Keratinocyte (primary cell): ENCODE results near the gene SKP2. TPM values are rescaled to one million over a fixed set of nuclear protein-coding genes. Genes with fewer than 3 reads are reported as not detected.

Experiments used
- DNase-seq: peaks from one replicate; pipeline ENCODE4 v3.0.0-alpha.2; 2011; ENCODE audit warnings: low read depth, missing footprints, low spot score
- FAIRE-seq: peaks from 2 replicates; lab custom pipeline; 2011; peaks lifted over from hg19 to GRCh38; lab: Jason Lieb, UNC
- H2AFZ ChIP-seq: 2 replicates; pipeline ENCODE4 v1.6.0; 2012; ENCODE audit warnings: low read length, control low read depth, inconsistent platforms; ENCODE audit not compliant: control insufficient read depth
- H3K27ac ChIP-seq: 2 replicates; pipeline ENCODE4 v1.5.1; 2011; ENCODE audit warnings: low read length; ENCODE audit not compliant: control insufficient read depth, insufficient read depth
- H3K27me3 ChIP-seq: 3 replicates; pipeline ENCODE4 v1.6.0; 2011; ENCODE audit warnings: low read length; ENCODE audit not compliant: control insufficient read depth, insufficient read depth; ENCODE audit errors: extremely low read depth
- H3K36me3 ChIP-seq, 2 experiments: 2 replicates in 1 of 2; 3 replicates in 1 of 2; pipeline ENCODE4 v1.5.1; 2011; ENCODE audit warnings: low read length in 2 of 2, mild to moderate bottlenecking in 1 of 2; ENCODE audit not compliant: control insufficient read depth in 2 of 2, insufficient read depth in 2 of 2; ENCODE audit errors: extremely low read depth in 1 of 2
- H3K4me1 ChIP-seq: 3 replicates; pipeline ENCODE4 v1.5.1; 2011; ENCODE audit warnings: low read length; ENCODE audit not compliant: control insufficient read depth, insufficient read depth; ENCODE audit errors: extremely low read depth
- H3K4me2 ChIP-seq: 3 replicates; pipeline ENCODE4 v1.6.0; 2011; ENCODE audit warnings: low read depth, low read length; ENCODE audit not compliant: control insufficient read depth, insufficient read depth; ENCODE audit errors: extremely low read depth
- H3K4me3 ChIP-seq, 3 experiments: fragments of 200-600 bp in 1 of 3; sonication (generic) in 1 of 3; 2 replicates in 2 of 3; 3 replicates in 1 of 3; pipeline ENCODE4 v1.5.1; 2011 to 2016; ENCODE audit warnings: low read length in 3 of 3, mild to moderate bottlenecking in 3 of 3, control low read depth in 2 of 3, inconsistent platforms in 1 of 3, low read depth in 1 of 3, mixed read lengths in 1 of 3, mixed run types in 1 of 3, moderate library complexity in 1 of 3; ENCODE audit not compliant: control insufficient read depth in 2 of 3, insufficient read depth in 2 of 3; ENCODE audit errors: extremely low read depth in 1 of 3
- H3K79me2 ChIP-seq: 2 replicates; pipeline ENCODE4 v1.6.0; 2012; ENCODE audit warnings: low read length; ENCODE audit not compliant: control insufficient read depth, insufficient read depth
- H3K9ac ChIP-seq: 3 replicates; pipeline ENCODE4 v1.6.0; 2011; ENCODE audit warnings: low read length; ENCODE audit not compliant: control insufficient read depth, insufficient read depth; ENCODE audit errors: extremely low read depth
- H3K9me1 ChIP-seq: 3 replicates; pipeline ENCODE4 v1.6.0; 2011; ENCODE audit warnings: low read length; ENCODE audit not compliant: control insufficient read depth, insufficient read depth; ENCODE audit errors: extremely low read depth
- H3K9me3 ChIP-seq: 2 replicates; pipeline ENCODE4 v1.5.1; 2012; ENCODE audit warnings: low read depth, low read length; ENCODE audit not compliant: control insufficient read depth
- H4K20me1 ChIP-seq: 3 replicates; pipeline ENCODE4 v1.6.0; 2011; ENCODE audit warnings: low read length; ENCODE audit not compliant: control insufficient read depth, insufficient read depth; ENCODE audit errors: extremely low read depth
- CTCF ChIP-seq, 3 experiments: IDR thresholded peaks in 1 of 3; conservative IDR thresholded peaks in 1 of 3; optimal IDR thresholded peaks in 1 of 3; 2 replicates in 2 of 3; 3 replicates in 1 of 3; pipeline versions ENCODE3 to v1.5.1; 2011; ENCODE audit warnings: low read length in 3 of 3, mild to moderate bottlenecking in 3 of 3, moderate library complexity in 2 of 3, control low read depth in 1 of 3, inconsistent platforms in 1 of 3; ENCODE audit not compliant: insufficient read depth in 2 of 3; ENCODE audit errors: extremely low read depth in 1 of 3
- EZH2 ChIP-seq: IDR thresholded peaks from one replicate; pipeline ENCODE4 v1.6.1; 2012; ENCODE audit warnings: inconsistent platforms, mild to moderate bottlenecking, low read length, moderate library complexity
- dilution Hi-C: fragments of 300-500 bp; cut with MboI; formaldehyde crosslinking; loops from one replicate; pipeline ENCODE4 v1.7.0; 2020; ENCODE audit warnings: low sequenced_read_pairs; ENCODE audit not compliant: extremely low pct_ligation_motif_present
- polyA plus RNA-seq, 5 experiments: library from polyadenylated mRNA; depleted of rRNA in 3 of 5; stranded (reverse) in 3 of 5; stranded (forward) in 1 of 5; unstranded in 1 of 5; fragments of >200 nt; gene quantifications; 1 replicate in 1 of 5; 2 replicates in 3 of 5; 3 replicates in 1 of 5; pipeline versions ENCODE4 v1.2.1 to v1.2.3, GENCODE V29; 2011 to 2012; ENCODE audit warnings: missing spikeins in 2 of 5, low read depth in 1 of 5, low replicate concordance in 1 of 5

Gene SKP2
- polyA plus RNA-seq, 1 donor (not counting 4 experiments of a cell fraction or from before 2014, with no cell fraction given), result 34.6 TPM

- no peak for DNase-seq
- TF ChIP-seq CTCF (optimal IDR thresholded peaks at IDR 0.05 in 1 of 3, IDR thresholded peaks at IDR 0.05 in 1 of 3, conservative IDR thresholded peaks at IDR 0.05 in 1 of 3; ENCODE audit: extremely low read depth in 1 of 3, insufficient read depth in 2 of 3, low read length in 3 of 3) (no peak), EZH2 (no peak)
- peaks cover 0 to 2% of the 10 kb centered on the region in 2 experiments for H3K36me3 ChIP-seq
- no peak overlapping the region for H3K9ac ChIP-seq
- H3K9me1 ChIP-seq, result no peaks in the 10 kb centered on the region
- H4K20me1 ChIP-seq, result no peaks in the 10 kb centered on the region
- no peak overlapping the region for H3K4me3 ChIP-seq
- H3K9me3 ChIP-seq, result no peaks in the 10 kb centered on the region
- no peak overlapping the region for H3K4me2 ChIP-seq
- H3K4me1 ChIP-seq, result no peaks in the 10 kb centered on the region
- H2AFZ ChIP-seq, result no peak overlapping the region
- H3K27me3 ChIP-seq, result no peaks in the 10 kb centered on the region
- H3K27ac ChIP-seq, result no peak overlapping the region
- H3K79me2 ChIP-seq, result no peaks in the 10 kb centered on the region
- FAIRE-seq, result peak; percentile 34
- dilution Hi-C loops, result no loop called here
Observed at GRCh38 chr5:36135988-36136387, 15.9 kb upstream of the SKP2 start.

GRCh38 chr5:36136581-36136980 lies 15.3 kb upstream of the SKP2 start:
- no peaks in the 10 kb centered on the region for H3K27me3 ChIP-seq
- TF ChIP-seq CTCF (optimal IDR thresholded peaks at IDR 0.05 in 1 of 3, IDR thresholded peaks at IDR 0.05 in 1 of 3, conservative IDR thresholded peaks at IDR 0.05 in 1 of 3; ENCODE audit: extremely low read depth in 1 of 3, insufficient read depth in 2 of 3, low read length in 3 of 3) (no peak), EZH2 (no peak)
- FAIRE-seq (no peak), DNase-seq (no peak)
- no peak overlapping the region for H3K9ac ChIP-seq
- H2AFZ ChIP-seq, result no peak overlapping the region
- no peak overlapping the region for H3K4me2 ChIP-seq
- H3K4me3 ChIP-seq, result no peak overlapping the region
- H4K20me1 ChIP-seq, result no peaks in the 10 kb centered on the region
- no peaks in the 10 kb centered on the region for H3K9me1 ChIP-seq
- no peaks in the 10 kb centered on the region for H3K9me3 ChIP-seq
- H3K79me2 ChIP-seq, result no peaks in the 10 kb centered on the region
- H3K4me1 ChIP-seq, result no peaks in the 10 kb centered on the region
- dilution Hi-C loops, result no loop called here
- H3K27ac ChIP-seq, result no peak overlapping the region
- peaks cover 0 to 2% of the 10 kb centered on the region in 2 experiments for H3K36me3 ChIP-seq
